GM11168 (cell line): ENCODE measurements around the gene ADAP1.
"Not testable (repeated sequence)": the region's sequence is repeated elsewhere in the genome, so short reads cannot be mapped to it uniquely, and the experiment has no call there.

Experiments
- in situ Hi-C: fragments of 300-500 bp; cut with MboI; formaldehyde crosslinking; loops from one replicate; pipeline ENCODE4 v1.12.0; 2022; ENCODE audit warnings: low sequenced_read_pairs; ENCODE audit not compliant: unreplicated experiment

Gene ADAP1

GRCh38 chr7:875476-876076 is 78.9 kb downstream of the ADAP1 start:
- in situ Hi-C loops, result no loop called here

DNA sequence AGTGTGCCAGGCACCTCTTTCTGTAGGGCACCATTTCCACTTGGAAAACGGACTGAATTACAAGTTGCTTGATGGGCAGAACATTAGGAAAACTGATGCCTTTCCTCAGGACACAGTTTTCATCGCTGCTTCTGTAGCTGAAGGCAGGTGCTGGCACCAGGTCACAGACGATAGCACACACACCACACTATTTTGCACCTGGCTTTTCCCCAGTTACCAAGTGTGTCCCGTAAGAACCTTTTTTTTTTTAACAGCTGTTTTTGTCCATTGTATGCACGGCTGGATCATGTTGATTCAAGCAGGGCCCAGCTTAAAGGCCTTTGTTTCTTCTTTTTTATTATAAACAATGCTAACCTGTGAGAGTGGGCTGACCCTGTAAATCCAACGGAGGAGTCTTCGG is 79.4 kb downstream of the ADAP1 start:
- in situ Hi-C loops, result no loop called here

DNA sequence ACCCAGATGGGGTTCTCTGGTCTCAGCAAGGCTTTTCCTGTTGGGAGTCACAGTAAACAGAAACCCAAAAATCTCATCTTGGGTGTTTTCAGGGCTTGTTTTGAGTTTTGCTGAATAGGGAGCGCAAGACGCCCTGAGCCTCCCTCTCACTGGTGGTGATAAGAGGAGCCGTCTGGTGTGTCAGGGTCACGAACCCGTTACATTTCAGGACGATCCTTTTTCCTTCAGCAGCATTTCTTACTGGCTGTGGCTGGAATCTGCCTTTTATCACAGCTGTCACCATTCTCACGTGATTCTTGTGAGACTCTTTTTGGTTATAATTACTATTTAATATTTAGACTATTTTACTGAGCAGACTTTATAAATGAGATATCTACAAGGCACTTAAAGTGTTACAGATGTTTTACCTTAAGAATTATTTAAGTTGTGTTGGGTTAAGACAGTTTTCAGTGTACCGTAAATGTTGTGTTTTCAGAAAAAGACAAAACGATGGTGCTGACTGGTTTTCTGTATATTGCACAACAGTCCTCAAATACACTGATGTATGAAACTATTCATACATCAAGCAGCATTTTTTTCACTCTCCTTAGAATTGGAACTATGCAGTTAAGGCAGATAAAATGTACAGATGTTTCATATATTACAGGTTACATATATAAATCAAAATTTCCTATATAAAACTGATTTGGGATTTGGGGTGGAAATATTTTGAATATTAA is 80.3 kb downstream of the ADAP1 start:
- in situ Hi-C loops, result no loop called here

DNA sequence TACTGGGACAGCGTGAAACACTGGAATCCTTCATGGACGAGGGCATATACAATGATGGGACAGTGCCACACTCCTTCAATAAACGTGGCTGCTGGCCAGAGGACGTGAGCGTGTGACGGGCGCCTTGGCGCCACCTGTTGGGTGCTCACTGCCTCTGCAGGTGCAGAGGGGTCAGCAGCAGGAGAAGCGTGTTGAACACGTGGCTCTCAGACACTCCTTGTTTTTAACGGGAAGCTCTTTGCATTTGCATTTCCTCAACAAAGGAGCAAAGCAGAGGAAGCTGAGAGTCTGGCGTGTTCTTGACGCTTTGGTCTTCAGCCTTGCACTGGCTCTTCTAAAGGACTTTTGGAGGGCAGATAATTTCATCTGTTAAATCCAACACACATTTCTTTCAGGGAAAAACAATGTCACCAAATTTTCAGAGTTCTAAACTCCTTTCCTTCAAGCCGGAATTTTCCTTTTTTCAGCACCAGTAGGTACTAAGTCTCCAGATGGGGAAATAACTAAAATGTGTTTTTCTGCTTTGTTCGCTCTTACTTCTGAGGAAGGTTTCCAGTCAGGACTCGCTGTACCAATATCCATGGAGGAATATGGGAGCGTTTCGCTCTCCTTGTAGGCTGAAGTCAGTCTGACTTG is 81.0 kb downstream of the ADAP1 start:
- in situ Hi-C loops, result no loop called here

- in situ Hi-C loops, result not testable (repeated sequence)
Observed at GRCh38 chr7:872685-873084, 81.8 kb downstream of the ADAP1 start.

- in situ Hi-C loops, result no loop called here
Observed at GRCh38 chr7:871900-872537, 82.5 kb downstream of the ADAP1 start.

- in situ Hi-C loops, result loop anchor here (5.0 kb wide), 1 partner anchor 77 kb away; no protein-coding TSS in a partner anchor
Observed at GRCh38 chr7:869348-869747, 85.1 kb downstream of the ADAP1 start.

- in situ Hi-C loops, result loop anchor here (5.0 kb wide), 1 partner anchor 76 kb away; no protein-coding TSS in a partner anchor
Observed at GRCh38 chr7:868189-868486, 86.3 kb downstream of the ADAP1 start.

DNA sequence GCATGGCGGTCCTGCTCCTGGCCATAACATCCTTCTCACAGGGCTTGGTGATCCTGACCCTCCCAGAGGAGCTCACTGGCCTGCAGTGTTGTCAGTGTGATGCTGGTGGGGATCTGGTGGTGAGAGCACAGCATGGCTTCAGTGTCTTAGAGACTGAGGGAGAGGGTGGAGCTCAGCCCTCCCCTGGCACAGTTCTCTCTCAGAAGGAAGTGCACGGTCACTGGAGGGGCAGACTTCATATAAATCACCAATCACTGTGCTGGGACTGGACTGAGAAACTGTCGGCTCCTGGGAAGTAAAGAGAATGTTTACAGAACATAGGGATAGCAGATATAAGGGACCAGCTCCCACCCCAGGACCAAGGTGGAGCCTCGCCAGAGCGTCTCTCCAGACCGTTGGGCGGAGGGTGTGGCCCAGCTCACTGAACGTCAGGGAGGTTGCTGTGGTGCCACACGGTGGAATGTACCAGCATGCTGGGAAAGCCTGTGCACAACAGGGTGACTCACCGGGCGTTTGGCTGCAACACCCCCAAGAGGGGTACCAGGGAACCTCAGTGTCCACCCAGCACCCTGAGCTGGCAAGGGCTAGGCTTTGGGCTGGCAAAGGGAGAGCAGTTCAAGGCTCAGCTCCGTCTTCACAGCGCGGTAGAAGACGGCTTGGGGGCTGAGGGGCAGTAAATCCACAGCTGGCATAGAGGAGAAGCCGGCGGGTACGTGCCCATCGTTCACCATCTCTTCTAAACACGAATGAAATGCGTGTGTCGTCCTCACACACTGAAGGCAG is 86.9 kb downstream of the ADAP1 start:
- in situ Hi-C loops, result loop anchor here (5.0 kb wide), 1 partner anchor 75 kb away; no protein-coding TSS in a partner anchor

DNA sequence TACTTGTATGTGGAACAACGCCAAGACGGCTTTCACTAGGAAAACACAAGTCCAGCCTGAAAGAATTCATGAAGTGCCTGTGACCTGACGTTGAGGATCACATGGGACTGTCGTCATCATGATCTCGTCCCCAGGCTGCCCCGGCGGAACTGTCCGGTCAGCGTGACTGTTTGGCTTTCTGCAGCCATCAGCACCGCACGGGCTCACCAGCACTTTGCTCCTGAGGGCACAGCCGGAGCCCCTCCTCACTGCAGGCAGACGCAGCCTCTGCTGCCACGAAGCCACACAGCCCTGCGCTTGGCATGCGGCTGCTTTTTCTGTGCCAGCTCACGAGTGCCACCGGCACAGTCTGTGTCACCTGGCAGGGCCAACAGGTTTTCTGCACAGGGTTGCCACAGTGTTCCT is 87.5 kb downstream of the ADAP1 start:
- in situ Hi-C loops, result loop anchor here (5.0 kb wide), 1 partner anchor 75 kb away; no protein-coding TSS in a partner anchor

DNA sequence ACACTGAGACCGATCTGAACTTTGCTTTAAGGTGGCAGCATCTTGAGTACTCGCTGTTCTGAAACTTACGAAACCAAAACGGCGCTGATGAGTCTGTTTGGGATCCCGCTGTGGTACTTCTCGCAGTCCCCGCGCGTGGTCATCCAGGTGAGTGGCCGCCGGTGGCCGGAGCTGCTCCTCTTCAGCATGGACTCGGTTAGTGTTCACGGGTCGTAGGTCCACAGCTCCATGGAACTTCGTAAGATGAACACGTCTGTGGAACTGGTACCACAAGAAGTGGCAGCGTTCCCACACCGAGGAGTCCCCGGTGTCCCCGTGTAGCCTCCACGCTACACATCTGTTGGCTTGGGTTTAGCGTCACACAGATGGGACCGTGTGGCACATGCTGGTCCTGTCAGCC is 88.6 kb downstream of the ADAP1 start:
- in situ Hi-C loops, result loop anchor here (5.0 kb wide), 1 partner anchor 74 kb away; no protein-coding TSS in a partner anchor

- in situ Hi-C loops, result no loop called here
Observed at GRCh38 chr7:863106-863505, 91.4 kb downstream of the ADAP1 start.

GRCh38 chr7:862157-862556 is 92.3 kb downstream of the ADAP1 start:
- in situ Hi-C loops, result no loop called here

- in situ Hi-C loops, result no loop called here
Observed at GRCh38 chr7:861222-861621, 93.3 kb downstream of the ADAP1 start.

- in situ Hi-C loops, result no loop called here
Observed at GRCh38 chr7:860149-860548, 94.3 kb downstream of the ADAP1 start.

GRCh38 chr7:859359-860030 is 95.0 kb downstream of the ADAP1 start:
- in situ Hi-C loops, result no loop called here

- in situ Hi-C loops, result no loop called here
Observed at GRCh38 chr7:857661-858060, 96.8 kb downstream of the ADAP1 start.

DNA sequence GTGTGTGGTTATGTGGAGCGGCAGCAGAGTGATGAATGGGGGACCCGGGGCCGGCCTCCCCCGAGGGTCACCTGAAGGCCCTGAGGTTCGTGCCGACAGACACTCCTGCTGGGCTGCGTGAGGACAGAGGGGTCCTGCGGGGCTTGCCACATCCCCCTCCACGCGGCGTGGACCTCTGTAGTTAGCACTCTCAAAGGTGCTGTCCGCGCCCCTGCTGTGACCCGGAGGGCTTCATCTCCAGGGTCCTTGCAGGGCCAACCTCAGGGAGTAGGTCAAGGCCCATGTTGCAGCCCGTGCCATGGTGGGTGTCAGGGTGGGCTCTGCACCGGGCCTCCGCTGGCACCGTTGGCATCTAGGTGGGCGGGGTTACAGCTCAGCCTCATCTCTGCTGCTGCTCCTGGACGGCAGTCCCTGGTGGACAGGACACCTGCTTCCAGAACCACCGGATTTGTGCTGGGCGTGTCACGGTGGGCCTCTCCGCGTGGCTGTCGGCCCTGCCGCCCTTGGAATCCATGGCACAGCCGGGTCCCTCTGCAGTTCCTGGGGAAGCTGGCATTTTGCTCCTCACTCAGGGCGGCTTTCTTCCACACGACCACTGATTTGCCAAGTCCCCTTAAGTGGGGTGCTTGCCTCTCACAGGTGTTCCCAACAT is 97.9 kb downstream of the ADAP1 start:
- in situ Hi-C loops, result no loop called here

- in situ Hi-C loops, result no loop called here
Observed at GRCh38 chr7:855686-856369, 98.7 kb downstream of the ADAP1 start.
